Measurements from ENCODE around the gene PRKX. TPM values are rescaled to one million over a fixed set of nuclear protein-coding genes. Genes with fewer than 3 reads are reported as not detected.

Gene PRKX
- total and polyA plus RNA-seq, 2 of the 4 experiments (the other 2 are of a cell fraction), result 7.2 to 14.9 TPM

DNA sequence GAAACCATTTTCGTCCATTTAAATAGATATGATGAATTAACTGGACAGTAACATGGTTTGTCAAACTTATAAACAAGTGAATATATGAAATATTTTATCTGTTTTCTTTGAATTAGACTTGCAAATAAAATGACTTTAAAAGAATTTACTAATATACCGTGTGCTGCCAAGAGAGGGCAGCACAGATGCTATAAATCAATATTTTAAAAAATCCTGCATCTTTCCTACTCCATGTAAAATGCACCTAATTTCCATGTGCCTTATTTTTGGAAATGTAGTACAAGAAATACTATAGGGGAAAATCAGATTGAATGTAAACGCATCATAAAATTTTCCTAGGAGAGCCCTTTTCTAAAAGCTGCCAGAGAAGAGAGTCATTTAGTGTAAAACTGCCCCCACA is 62.2 kb downstream of the PRKX start:
- no peaks in the 10 kb centered on the region for H4K20me1 ChIP-seq (ENCODE audit: insufficient read depth, low read length)
- no peaks in the 10 kb centered on the region for H3K27me3 ChIP-seq (ENCODE audit: control insufficient read depth, insufficient read depth, low read length)
- in situ Hi-C loops (cut with MboI; ENCODE audit: low sequenced_read_pairs) (loop anchor here (10.0 kb wide), 1 partner anchor 154 kb away; no protein-coding TSS in a partner anchor), intact Hi-C loops (cut with micrococcal nuclease) (loop anchor here (2.0 to 10.0 kb wide), 4 partner anchors 62 to 162 kb away; partner anchors contain the start of gene PRKX), dilution Hi-C loops (cut with HindIII; ENCODE audit: low sequenced_read_pairs, unreplicated experiment) (no loop called here)
- no peak overlapping the region for H3K4me3 ChIP-seq (ENCODE audit: insufficient read depth, low read depth, low read length)
- no peak overlapping the region for H3K14ac ChIP-seq (replicated peaks; ENCODE audit: low read depth, low read length)
- no peak overlapping the region for H3K4ac ChIP-seq (ENCODE audit: low read depth, low read length)
- peaks cover 10% of the 10 kb centered on the region; the same call in 1 of the 2 replicates for H3K36me3 ChIP-seq (ENCODE audit: control insufficient read depth, insufficient read depth, low read length)
- H4K91ac ChIP-seq (ENCODE audit: insufficient read depth, low read depth, low read length), result no peak overlapping the region
- no CpG with 5 or more reads among the region's 3 CpGs for WGBS, 2 experiments (ENCODE audit: extremely low coverage in 2 of 2, insufficient read length in 1 of 2)
- no peaks in the 10 kb centered on the region for H3K4me1 ChIP-seq (ENCODE audit: control insufficient read depth, insufficient read depth, low read length)
- H2AFZ ChIP-seq (replicated peaks; ENCODE audit: low read length, poor library complexity), result no peak overlapping the region
- H3K79me1 ChIP-seq (ENCODE audit: low read depth in 1 of 2, low read length in 2 of 2), result no peaks in the 10 kb centered on the region
- no peak overlapping the region for H3K23ac ChIP-seq (ENCODE audit: low read depth, low read length)
- POLR2A ChIA-PET (ENCODE audit: unreplicated experiment), result no interaction called here
- H2BK120ac ChIP-seq (ENCODE audit: low read depth, low read length), result no peak overlapping the region
- no peak overlapping the region for H2AK5ac ChIP-seq (ENCODE audit: low read depth, low read length)
- no peak overlapping the region for H3K27ac ChIP-seq (ENCODE audit: insufficient read depth, low read length)
- H3K9me1 ChIP-seq (ENCODE audit: insufficient read depth, low read length), result no peaks in the 10 kb centered on the region
- no peak overlapping the region for H2BK20ac ChIP-seq (ENCODE audit: low read depth, low read length)
- CTCF ChIA-PET, result interaction anchor here (0.9 to 1.2 kb wide), 3 partner anchors 9 to 160 kb away, joined by 3 to 4 read pairs (median 3); no protein-coding TSS in a partner anchor
- BruUV-seq (replicated peaks), result no TSS peak
- H2AK9ac ChIP-seq (replicated peaks; ENCODE audit: low read depth, low read length, poor library complexity), result no peak overlapping the region
- TF ChIP-seq, protein P1, sequence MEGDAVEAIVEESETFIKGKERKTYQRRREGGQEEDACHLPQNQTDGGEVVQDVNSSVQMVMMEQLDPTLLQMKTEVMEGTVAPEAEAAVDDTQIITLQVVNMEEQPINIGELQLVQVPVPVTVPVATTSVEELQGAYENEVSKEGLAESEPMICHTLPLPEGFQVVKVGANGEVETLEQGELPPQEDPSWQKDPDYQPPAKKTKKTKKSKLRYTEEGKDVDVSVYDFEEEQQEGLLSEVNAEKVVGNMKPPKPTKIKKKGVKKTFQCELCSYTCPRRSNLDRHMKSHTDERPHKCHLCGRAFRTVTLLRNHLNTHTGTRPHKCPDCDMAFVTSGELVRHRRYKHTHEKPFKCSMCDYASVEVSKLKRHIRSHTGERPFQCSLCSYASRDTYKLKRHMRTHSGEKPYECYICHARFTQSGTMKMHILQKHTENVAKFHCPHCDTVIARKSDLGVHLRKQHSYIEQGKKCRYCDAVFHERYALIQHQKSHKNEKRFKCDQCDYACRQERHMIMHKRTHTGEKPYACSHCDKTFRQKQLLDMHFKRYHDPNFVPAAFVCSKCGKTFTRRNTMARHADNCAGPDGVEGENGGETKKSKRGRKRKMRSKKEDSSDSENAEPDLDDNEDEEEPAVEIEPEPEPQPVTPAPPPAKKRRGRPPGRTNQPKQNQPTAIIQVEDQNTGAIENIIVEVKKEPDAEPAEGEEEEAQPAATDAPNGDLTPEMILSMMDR (conservative IDR thresholded peaks at IDR 0.05; ENCODE audit: low read depth, low read length), result peak; percentile 64
- TF ChIP-seq NFE2L2 (IDR thresholded peaks at IDR 0.05; ENCODE audit: low read depth, low read length) (no peak), MAFK (IDR thresholded peaks at IDR 0.05; ENCODE audit: low read depth, low read length) (no peak), SMC3 (IDR thresholded peaks at IDR 0.05; ENCODE audit: low read depth, low read length) (peak; percentile 53; the same call in 1 of the 2 replicates), BHLHE40 (IDR thresholded peaks at IDR 0.05; ENCODE audit: low read depth, low read length) (no peak), RAD21 (IDR thresholded peaks at IDR 0.05; ENCODE audit: low read length) (peak; percentile 49), CHD1 (IDR thresholded peaks at IDR 0.05; ENCODE audit: low read depth, low read length) (no peak), MAZ (IDR thresholded peaks at IDR 0.05; ENCODE audit: borderline replicate concordance, low read depth, low read length) (no peak)
- TF ChIP-seq, protein P2, sequence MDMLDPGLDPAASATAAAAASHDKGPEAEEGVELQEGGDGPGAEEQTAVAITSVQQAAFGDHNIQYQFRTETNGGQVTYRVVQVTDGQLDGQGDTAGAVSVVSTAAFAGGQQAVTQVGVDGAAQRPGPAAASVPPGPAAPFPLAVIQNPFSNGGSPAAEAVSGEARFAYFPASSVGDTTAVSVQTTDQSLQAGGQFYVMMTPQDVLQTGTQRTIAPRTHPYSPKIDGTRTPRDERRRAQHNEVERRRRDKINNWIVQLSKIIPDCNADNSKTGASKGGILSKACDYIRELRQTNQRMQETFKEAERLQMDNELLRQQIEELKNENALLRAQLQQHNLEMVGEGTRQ (IDR thresholded peaks at IDR 0.05; ENCODE audit: low read depth, low read length), result no peak
- H3K4me2 ChIP-seq (ENCODE audit: low read depth, low read length), result no peak overlapping the region
- no peak overlapping the region for H4K5ac ChIP-seq (ENCODE audit: low read depth, low read length)
- H4K8ac ChIP-seq (ENCODE audit: low read depth in 2 of 2, low read length in 2 of 2), result no peak overlapping the region
- H3K56ac ChIP-seq (ENCODE audit: extremely low read depth, insufficient read depth, low read length), result no peak overlapping the region
- no peak overlapping the region for H2BK5ac ChIP-seq (ENCODE audit: low read depth, low read length, poor library complexity, severe bottlenecking)
- no peak overlapping the region for H2BK15ac ChIP-seq (ENCODE audit: low read depth, low read length)
- H3K18ac ChIP-seq (ENCODE audit: low read depth, low read length), result no peak overlapping the region
- ATAC-seq (ENCODE audit: low read depth) (peak; percentile 72), DNase-seq (peak; percentile 49)
- no peaks in the 10 kb centered on the region for H3K9me3 ChIP-seq (ENCODE audit: control insufficient read depth, insufficient read depth, low read length)
- H3K9ac ChIP-seq (ENCODE audit: low read depth, low read length), result no peak overlapping the region
